Stimulated activated naive B cell treated with anti-CD40 and anti-IgM and Interleukin-4, amounts not matched to agents 10 μg/mL and 1 μg/mL and 100 μg/mL, for 72 hours (primary cell): Measurements from ENCODE around the gene RUSF1.

Experiments
- ATAC-seq, 2 donors: fragments of 150-1000 bp; cut with Tn5 transposase; replicated peaks; 2 replicates each; pipeline ENCODE4 v1.10.0; 2021; ENCODE audit warnings: moderate library complexity in 1 of 2
- DNase-seq: peaks from one replicate; pipeline ENCODE4 v3.0.0; 2021
- H3K27ac Mint-ChIP-seq: one replicate; pipeline ENCODE4 v1.8.0; 2022; ENCODE audit warnings: mild to moderate bottlenecking, mixed read lengths
- H3K27me3 Mint-ChIP-seq, 2 donors: one replicate each; pipeline ENCODE4 v1.8.0; 2022; ENCODE audit warnings: mixed read lengths in 2 of 2
- H3K36me3 Mint-ChIP-seq, 2 donors: one replicate each; pipeline ENCODE4 v1.8.0; 2022; ENCODE audit warnings: mixed read lengths in 2 of 2, mild to moderate bottlenecking in 1 of 2
- H3K4me1 Mint-ChIP-seq, 2 donors: one replicate each; pipeline ENCODE4 v1.8.0; 2022; ENCODE audit warnings: mixed read lengths in 2 of 2, mild to moderate bottlenecking in 1 of 2
- H3K4me3 Mint-ChIP-seq, 2 donors: one replicate each; pipeline ENCODE4 v1.8.0; 2022; ENCODE audit warnings: mild to moderate bottlenecking in 2 of 2, mixed read lengths in 2 of 2, moderate library complexity in 1 of 2
- H3K9me3 Mint-ChIP-seq, 2 donors: one replicate each; pipeline ENCODE4 v1.8.0; 2022; ENCODE audit warnings: mixed read lengths in 2 of 2, mild to moderate bottlenecking in 1 of 2

Gene RUSF1

GRCh38 chr16:31464348-31464769 lies 43.8 kb downstream of the RUSF1 start:
- no peak overlapping the region for H3K4me3 Mint-ChIP-seq

GRCh38 chr16:31461921-31462804 lies 46.0 kb downstream of the RUSF1 start:
- H3K27me3 Mint-ChIP-seq = no peaks in the 10 kb centered on the region
- no peak for ATAC-seq
- H3K36me3 Mint-ChIP-seq = peaks cover 40 to 46% of the 10 kb centered on the region in 2 donors
- no peak overlapping the region for H3K4me3 Mint-ChIP-seq
- H3K9me3 Mint-ChIP-seq = no peaks in the 10 kb centered on the region
- DNase-seq = no peak
- no peak overlapping the region for H3K27ac Mint-ChIP-seq
- H3K4me1 Mint-ChIP-seq = peaks cover 21 to 26% of the 10 kb centered on the region in 2 donors

More at GRCh38 chr16:31464348-31464769, 43.8 kb downstream of the RUSF1 start:
- no peaks in the 10 kb centered on the region for H3K9me3 Mint-ChIP-seq
- H3K36me3 Mint-ChIP-seq = peaks cover 35 to 43% of the 10 kb centered on the region in 2 donors
- no peak for DNase-seq
- peaks cover 23 to 24% of the 10 kb centered on the region in 2 donors for H3K4me1 Mint-ChIP-seq
- H3K27ac Mint-ChIP-seq = no peak overlapping the region
- H3K27me3 Mint-ChIP-seq = no peaks in the 10 kb centered on the region
- no peak for ATAC-seq

GRCh38 chr16:31461201-31461920 lies 46.8 kb downstream of the RUSF1 start:
- no peak for DNase-seq
- Mint-ChIP-seq H3K27ac (peak overlapping the region; percentile 43), H3K9me3 (no peaks in the 10 kb centered on the region), H3K4me3 (no peak overlapping the region), H3K36me3 (peaks cover 34 to 40% of the 10 kb centered on the region in 2 donors), H3K4me1 (peaks cover 20 to 22% of the 10 kb centered on the region in 2 donors), H3K27me3 (no peaks in the 10 kb centered on the region)
- ATAC-seq = no peak

GRCh38 chr16:31460582-31461002 lies 47.6 kb downstream of the RUSF1 start:
- Mint-ChIP-seq H3K4me3 (peak overlapping the region; percentile 93 to 94), H3K36me3 (peaks cover 29 to 35% of the 10 kb centered on the region in 2 donors), H3K4me1 (peaks cover 24 to 28% of the 10 kb centered on the region in 2 donors), H3K9me3 (no peaks in the 10 kb centered on the region), H3K27ac (peak overlapping the region; percentile 99), H3K27me3 (no peaks in the 10 kb centered on the region)
- no peak for DNase-seq
- ATAC-seq = no peak

GRCh38 chr16:31459687-31460581 lies 48.3 kb downstream of the RUSF1 start:
- Mint-ChIP-seq H3K36me3 (peaks cover 26 to 35% of the 10 kb centered on the region in 2 donors), H3K4me1 (peaks cover 25 to 35% of the 10 kb centered on the region in 2 donors), H3K27ac (peak overlapping the region; percentile 99), H3K27me3 (no peaks in the 10 kb centered on the region), H3K4me3 (peak overlapping the region; percentile 93 to 94), H3K9me3 (no peaks in the 10 kb centered on the region)
- DNase-seq = peak; percentile 99
- peak; percentile 79 to 85 for ATAC-seq

- Mint-ChIP-seq H3K4me1 (peaks cover 26 to 36% of the 10 kb centered on the region in 2 donors), H3K36me3 (peaks cover 20 to 32% of the 10 kb centered on the region in 2 donors), H3K9me3 (no peaks in the 10 kb centered on the region), H3K27me3 (no peaks in the 10 kb centered on the region), H3K4me3 (peak within 1 kb of the TSS; percentile 93 to 94), H3K27ac (peak within 1 kb of the TSS; percentile 99)
- ATAC-seq = peak; percentile 82 to 83
- DNase-seq = peak; percentile 95
Measured at GRCh38 chr16:31458844-31459686, 49.1 kb downstream of the RUSF1 start, which contains the start of gene ARMC5. TSS of gene ARMC5 (plus strand) at chr16:31459501. CDS start at chr16:31459525, 24 bp downstream.

- Mint-ChIP-seq H3K9me3 (no peaks in the 10 kb centered on the region), H3K36me3 (peaks cover 19 to 29% of the 10 kb centered on the region in 2 donors), H3K4me1 (peaks cover 30 to 41% of the 10 kb centered on the region in 2 donors), H3K27me3 (no peaks in the 10 kb centered on the region), H3K4me3 (peak overlapping the region; percentile 93 to 94), H3K27ac (peak overlapping the region; percentile 99)
- DNase-seq (peak; percentile 37), ATAC-seq (peak; percentile 8 to 10)
Measured at GRCh38 chr16:31458073-31458843, 49.9 kb downstream of the RUSF1 start.

GRCh38 chr16:31456988-31457360 lies 51.2 kb downstream of the RUSF1 start:
- Mint-ChIP-seq H3K4me3 (no peak overlapping the region), H3K4me1 (peaks cover 31 to 48% of the 10 kb centered on the region in 2 donors), H3K36me3 (peaks cover 13 to 21% of the 10 kb centered on the region in 2 donors), H3K27me3 (no peaks in the 10 kb centered on the region), H3K9me3 (no peaks in the 10 kb centered on the region), H3K27ac (no peak overlapping the region)
- no peak for ATAC-seq
- no peak for DNase-seq

GRCh38 chr16:31455601-31456314 lies 52.4 kb downstream of the RUSF1 start:
- DNase-seq = no peak

GRCh38 chr16:31453255-31454204 lies 54.7 kb downstream of the RUSF1 start:
- Mint-ChIP-seq H3K4me3 (no peak overlapping the region), H3K27me3 (no peaks in the 10 kb centered on the region), H3K4me1 (peaks cover 25 to 54% of the 10 kb centered on the region in 2 donors), H3K36me3 (peaks cover 16 to 21% of the 10 kb centered on the region in 2 donors), H3K9me3 (no peaks in the 10 kb centered on the region), H3K27ac (peak overlapping the region; percentile 2)
- no peak for ATAC-seq
- no peak for DNase-seq

More at GRCh38 chr16:31455601-31456314, 52.4 kb downstream of the RUSF1 start:
- Mint-ChIP-seq H3K27ac (peak overlapping the region; percentile 59), H3K9me3 (no peaks in the 10 kb centered on the region), H3K27me3 (no peaks in the 10 kb centered on the region), H3K4me3 (peak overlapping the region; percentile 39 to 41), H3K36me3 (peaks cover 16 to 21% of the 10 kb centered on the region in 2 donors), H3K4me1 (peaks cover 30 to 60% of the 10 kb centered on the region in 2 donors)
- no peak for ATAC-seq

GRCh38 chr16:31452631-31453106 lies 55.5 kb downstream of the RUSF1 start:
- no peak for DNase-seq
- Mint-ChIP-seq H3K9me3 (no peaks in the 10 kb centered on the region), H3K27me3 (no peaks in the 10 kb centered on the region), H3K36me3 (peaks cover 10 to 15% of the 10 kb centered on the region in 2 donors), H3K4me3 (no peak overlapping the region), H3K4me1 (peaks cover 20 to 47% of the 10 kb centered on the region in 2 donors), H3K27ac (no peak overlapping the region)
- ATAC-seq = no peak
